GM21390 (cell line): Measurements from ENCODE around the gene SLC39A12.

Experiments used
- ATAC-seq: cut with Tn5 transposase; IDR thresholded peaks from one replicate; pipeline ENCODE4 v1.9.1; 2021; ENCODE audit not compliant: unreplicated experiment

SLC39A12 gene

GRCh38 chr10:17961551-17962422, 10.1 kb downstream of the SLC39A12 start:
- no peak for ATAC-seq

GRCh38 chr10:17963431-17963830, 11.7 kb downstream of the SLC39A12 start:
- ATAC-seq = no peak

- no peak for ATAC-seq
These were observed 14.0 kb downstream of the SLC39A12 start for GRCh38 chr10:17965649-17966235.

- no peak for ATAC-seq
These were observed 22.8 kb downstream of the SLC39A12 start for GRCh38 chr10:17974505-17974904.

- no peak for ATAC-seq
These were observed 29.3 kb downstream of the SLC39A12 start for GRCh38 chr10:17980846-17981565.

- no peak for ATAC-seq
These were observed 30.2 kb downstream of the SLC39A12 start for GRCh38 chr10:17981766-17982380.

- ATAC-seq = peak; percentile 90
These were observed 32.3 kb downstream of the SLC39A12 start for GRCh38 chr10:17984056-17984455.

GRCh38 chr10:17984563-17984962, 32.8 kb downstream of the SLC39A12 start:
- no peak for ATAC-seq

GRCh38 chr10:17989908-17990767, 38.4 kb downstream of the SLC39A12 start:
- peak; percentile 87 for ATAC-seq

GRCh38 chr10:17992266-17992665, 40.5 kb downstream of the SLC39A12 start:
- no peak for ATAC-seq

GRCh38 chr10:17993361-17993760, 41.6 kb downstream of the SLC39A12 start:
- no peak for ATAC-seq

- no peak for ATAC-seq
These were observed 48.9 kb downstream of the SLC39A12 start for GRCh38 chr10:18000601-18001000.

- ATAC-seq = no peak
These were observed 53.7 kb downstream of the SLC39A12 start for GRCh38 chr10:18005445-18005780.

- no peak for ATAC-seq
These were observed 54.2 kb downstream of the SLC39A12 start for GRCh38 chr10:18005781-18006456.

- no peak for ATAC-seq
These were observed 57.3 kb downstream of the SLC39A12 start for GRCh38 chr10:18008986-18009385.

GRCh38 chr10:18010050-18010449, 58.3 kb downstream of the SLC39A12 start:
- no peak for ATAC-seq

GRCh38 chr10:18020523-18020922, 68.8 kb downstream of the SLC39A12 start:
- no peak for ATAC-seq

- ATAC-seq = no peak
These were observed 70.2 kb downstream of the SLC39A12 start for GRCh38 chr10:18021725-18022480.
